Right lobe of liver (tissue), 6 donors: ENCODE measurements around the gene CAMSAP2. TPM values are rescaled to one million over a fixed set of nuclear protein-coding genes. Genes with fewer than 3 reads are reported as not detected.

Experiments used
- ATAC-seq, 4 donors: fragments of 200-7000 bp; cut with Tn5 transposase; one replicate each; pipeline ENCODE4 v1.9.1; 2020; ENCODE audit warnings: mild to moderate bottlenecking in 4 of 4, moderate library complexity in 4 of 4
- DNase-seq, 3 donors: peaks; one replicate each; pipeline ENCODE4 v3.0.0-alpha.2; 2020
- H3K27ac ChIP-seq, 3 donors: fragments of 200-600 bp; one replicate each; pipeline ENCODE4 v1.8.0; 2022
- H3K27me3 ChIP-seq, 2 donors: fragments of 200-600 bp; one replicate each; pipeline ENCODE4 v1.8.0; 2022
- H3K36me3 ChIP-seq, 4 donors: fragments of 200-600 bp; sonication (generic) in 1 of 4; one replicate each; pipeline versions ENCODE4 v1.5.1 to v1.8.0; 2017 to 2022; ENCODE audit warnings: control low read depth in 1 of 4
- H3K4me1 ChIP-seq, 4 donors: fragments of 200-600 bp; sonication (generic) in 1 of 4; one replicate each; pipeline versions ENCODE4 v1.5.1 to v1.8.0; 2017 to 2022; ENCODE audit warnings: control low read depth in 1 of 4
- H3K4me3 ChIP-seq, 3 donors: fragments of 200-600 bp; one replicate each; pipeline ENCODE4 v1.8.0; 2022
- H3K9me3 ChIP-seq, 4 donors: fragments of 200-600 bp; sonication (generic) in 1 of 4; one replicate each; pipeline versions ENCODE4 v1.5.1 to v1.8.0; 2017 to 2022; ENCODE audit warnings: control low read depth in 1 of 4
- CTCF ChIP-seq, 4 donors: fragments of 200-600 bp in 3 of 4; fragments of 450-650 bp in 1 of 4; IDR thresholded peaks; one replicate each; pipeline versions ENCODE4 v1.5.1 to v1.8.0; 2016 to 2022; ENCODE audit warnings: antibody characterized with exemption in 4 of 4, mild to moderate bottlenecking in 2 of 4
- POLR2A ChIP-seq: fragments of 450-650 bp; IDR thresholded peaks from one replicate; pipeline ENCODE4 v1.6.1; 2017; ENCODE audit warnings: antibody characterized with exemption, mild to moderate bottlenecking
- WGBS: methylation state at CpG from one replicate; pipeline ENCODE4 v1.1.6; 2018; ENCODE audit warnings: low coverage, low lambda C conversion rate; ENCODE audit not compliant: insufficient coverage; ENCODE audit errors: missing lambda C conversion rate; 5-methylcytosine and 5-hydroxymethylcytosine counted together
- intact Hi-C, 2 donors: fragments of 100-400 bp; cut with DNase I; formaldehyde crosslinking; loops; one replicate each; pipeline versions ENCODE4 v1.11.2 to v1.14.1; 2022
- total RNA-seq, 6 experiments: library from RNA; depleted of rRNA in 2 of 6; stranded (reverse); fragments of >200 nt in 2 of 6; fragmentation: NEBNext Ultra II Directional in 3 of 6; extraction: Animal tissue kit (Norgen Biotek cat#: 25700) in 3 of 6; gene quantifications; one replicate each; pipeline versions ENCODE4 v1.1.0 to v1.2.4, GENCODE V29; 2016 to 2023
- donor health status: DM: no; HTN: yes; CAD: no.
- donor health status: DM: no; HTN: no; CAD: no.
- donor health status: DM: no; HTN: no; CAD: no.
- donor health status: DM: no; HTN: yes; CAD: no.
- donor health status: DM: no; HTN: yes; CAD: no.

The CAMSAP2 gene
- total RNA-seq, 6 experiments from 2014 or later: 4.0 to 12.5 (median 8.0) TPM

GRCh38 chr1:200909071-200909470 lies 170.4 kb downstream of the CAMSAP2 start:
- H3K9me3 ChIP-seq: no peaks in the 10 kb centered on the region
- DNase-seq (no peak), ATAC-seq (no peak)
- WGBS: no CpG with 5 or more reads among the region's 5 CpGs
- intact Hi-C loops: no loop called here
- no peak overlapping the region for H3K27ac ChIP-seq
- TF ChIP-seq CTCF (IDR thresholded peaks at IDR 0.05): no peak
- TF ChIP-seq POLR2A: no peak
- no peak overlapping the region for H3K4me3 ChIP-seq
- no peaks in the 10 kb centered on the region for H3K36me3 ChIP-seq
- no peaks in the 10 kb centered on the region for H3K4me1 ChIP-seq
- no peaks in the 10 kb centered on the region for H3K27me3 ChIP-seq

- no peak for DNase-seq
- Histone ChIP-seq H3K27me3 (no peaks in the 10 kb centered on the region), H3K9me3 (no peaks in the 10 kb centered on the region), H3K27ac (no peak overlapping the region), H3K4me3 (no peak overlapping the region), H3K36me3 (no peaks in the 10 kb centered on the region), H3K4me1 (no peaks in the 10 kb centered on the region)
- intact Hi-C loops: no loop called here
- TF ChIP-seq CTCF (IDR thresholded peaks at IDR 0.05) (no peak), POLR2A (no peak)
- 82% methylated on average over 4 of the region's 4 CpGs for WGBS
- ATAC-seq: no peak
Observed at GRCh38 chr1:200909757-200910239, 171.1 kb downstream of the CAMSAP2 start.

Other genes starting within 250 kb of the CAMSAP2 start
- gene KIF14, start 118.1 kb upstream of the CAMSAP2 start, total RNA-seq: under 1 TPM; 0.15 to 0.49 (median 0.38) TPM
- gene DDX59, start 69.0 kb upstream of the CAMSAP2 start, total RNA-seq: 10 to 100 TPM in 1 of 6 experiments, 1 to 10 TPM in 5; 6.7 to 12.4 (median 8.8) TPM
- gene GPR25, start 134.1 kb downstream of the CAMSAP2 start, total RNA-seq: not detected
- gene INAVA, start 156.0 kb downstream of the CAMSAP2 start, total RNA-seq: under 1 TPM; 0.29 to 0.55 (median 0.41) TPM